ENCODE measurements around the gene COX7B2. TPM values are rescaled to one million over a fixed set of nuclear protein-coding genes. Genes with fewer than 3 reads are reported as not detected.

Gene COX7B2
- total and polyA plus RNA-seq, 9 of the 15 experiments (the other 6 are each of a cell fraction or from before 2014, with no cell fraction given), result 0.33 to 3.5 (median 0.67) TPM; not detected in 3

DNA sequence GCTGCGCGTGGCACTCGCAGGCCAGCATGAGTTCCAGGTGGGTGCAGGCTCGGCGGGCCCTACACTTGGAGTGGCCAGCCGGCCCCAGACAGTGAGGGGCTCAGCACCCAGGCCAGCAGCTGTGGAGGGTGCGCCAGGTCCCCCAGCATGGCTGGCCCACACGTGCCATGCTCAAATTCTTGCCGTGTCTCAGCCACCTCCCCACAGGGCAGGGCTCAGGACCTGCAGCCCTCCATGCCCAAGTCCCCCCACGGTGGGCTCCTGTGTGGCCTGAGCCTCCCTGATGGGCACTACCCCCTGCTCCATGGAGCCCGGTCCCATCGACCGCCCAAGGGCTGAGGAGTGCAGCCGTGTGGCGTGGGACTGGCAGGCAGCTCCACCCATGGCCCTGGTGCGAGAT, 210.2 kb downstream of the COX7B2 start:
- Histone ChIP-seq H3K4me3 (no peak overlapping the region), H3K9ac (ENCODE audit: insufficient read depth in 1 of 2, low read depth in 2 of 2, low read length in 2 of 2) (no peak overlapping the region), H3K27ac (ENCODE audit: extremely low read depth, low read depth, low read length) (no peak overlapping the region), H3K9me1 (ENCODE audit: control insufficient read depth, insufficient read depth, low read length) (no peaks in the 10 kb centered on the region), H3K4me2 (ENCODE audit: insufficient read depth, low read length) (no peak overlapping the region), H3K36me3 (ENCODE audit: control insufficient read depth, insufficient read depth, low read length) (no peaks in the 10 kb centered on the region), H3K27me3 (ENCODE audit: control insufficient read depth in 2 of 2, insufficient read depth in 2 of 2, low read length in 2 of 2) (no peaks in the 10 kb centered on the region), H3K9me3 (replicated peaks; ENCODE audit: control insufficient read depth, insufficient read depth, low read depth, low read length) (no peaks in the 10 kb centered on the region), H3K79me2 (ENCODE audit: control insufficient read depth, insufficient read depth, low read length) (no peaks in the 10 kb centered on the region), H4K20me1 (replicated peaks; ENCODE audit: control insufficient read depth, insufficient read depth, low read length) (no peaks in the 10 kb centered on the region), H2AFZ (ENCODE audit: low read depth, low read length) (no peak overlapping the region), H3K4me1 (replicated peaks in 1 of 2; ENCODE audit: control insufficient read depth in 2 of 2, insufficient read depth in 2 of 2, low read length in 2 of 2) (no peaks in the 10 kb centered on the region)
- BruUV-seq (replicated peaks), result no TSS peak
- ATAC-seq (no peak), DNase-seq (ENCODE audit: extremely low read depth in 1 of 4, low spot score in 3 of 4) (no peak), FAIRE-seq (no peak)
- TF ChIP-seq, protein P1, sequence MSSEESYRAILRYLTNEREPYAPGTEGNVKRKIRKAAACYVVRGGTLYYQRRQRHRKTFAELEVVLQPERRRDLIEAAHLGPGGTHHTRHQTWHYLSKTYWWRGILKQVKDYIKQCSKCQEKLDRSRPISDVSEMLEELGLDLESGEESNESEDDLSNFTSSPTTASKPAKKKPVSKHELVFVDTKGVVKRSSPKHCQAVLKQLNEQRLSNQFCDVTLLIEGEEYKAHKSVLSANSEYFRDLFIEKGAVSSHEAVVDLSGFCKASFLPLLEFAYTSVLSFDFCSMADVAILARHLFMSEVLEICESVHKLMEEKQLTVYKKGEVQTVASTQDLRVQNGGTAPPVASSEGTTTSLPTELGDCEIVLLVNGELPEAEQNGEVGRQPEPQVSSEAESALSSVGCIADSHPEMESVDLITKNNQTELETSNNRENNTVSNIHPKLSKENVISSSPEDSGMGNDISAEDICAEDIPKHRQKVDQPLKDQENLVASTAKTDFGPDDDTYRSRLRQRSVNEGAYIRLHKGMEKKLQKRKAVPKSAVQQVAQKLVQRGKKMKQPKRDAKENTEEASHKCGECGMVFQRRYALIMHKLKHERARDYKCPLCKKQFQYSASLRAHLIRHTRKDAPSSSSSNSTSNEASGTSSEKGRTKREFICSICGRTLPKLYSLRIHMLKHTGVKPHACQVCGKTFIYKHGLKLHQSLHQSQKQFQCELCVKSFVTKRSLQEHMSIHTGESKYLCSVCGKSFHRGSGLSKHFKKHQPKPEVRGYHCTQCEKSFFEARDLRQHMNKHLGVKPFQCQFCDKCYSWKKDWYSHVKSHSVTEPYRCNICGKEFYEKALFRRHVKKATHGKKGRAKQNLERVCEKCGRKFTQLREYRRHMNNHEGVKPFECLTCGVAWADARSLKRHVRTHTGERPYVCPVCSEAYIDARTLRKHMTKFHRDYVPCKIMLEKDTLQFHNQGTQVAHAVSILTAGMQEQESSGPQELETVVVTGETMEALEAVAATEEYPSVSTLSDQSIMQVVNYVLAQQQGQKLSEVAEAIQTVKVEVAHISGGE (CRISPR knock-in tag; IDR thresholded peaks at IDR 0.05), result no peak
- no peak for TF ChIP-seq FOXK2 (conservative IDR thresholded peaks at IDR 0.05 in 1 of 2, IDR thresholded peaks at IDR 0.05 in 1 of 2; ENCODE audit: low read depth in 2 of 2)
- TF ChIP-seq TAF7 (tag; IDR thresholded peaks at IDR 0.05), result no peak
- no peak for TF ChIP-seq ILF3 (IDR thresholded peaks at IDR 0.05; ENCODE audit: borderline replicate concordance)
- TF ChIP-seq SMC3 (conservative IDR thresholded peaks at IDR 0.05; ENCODE audit: insufficient read depth, low read depth, low read length), result no peak
- no peak for TF ChIP-seq BRF1 (IDR thresholded peaks at IDR 0.05; ENCODE audit: borderline replicate concordance, extremely low read depth, insufficient read length)
- TF ChIP-seq, protein P2, sequence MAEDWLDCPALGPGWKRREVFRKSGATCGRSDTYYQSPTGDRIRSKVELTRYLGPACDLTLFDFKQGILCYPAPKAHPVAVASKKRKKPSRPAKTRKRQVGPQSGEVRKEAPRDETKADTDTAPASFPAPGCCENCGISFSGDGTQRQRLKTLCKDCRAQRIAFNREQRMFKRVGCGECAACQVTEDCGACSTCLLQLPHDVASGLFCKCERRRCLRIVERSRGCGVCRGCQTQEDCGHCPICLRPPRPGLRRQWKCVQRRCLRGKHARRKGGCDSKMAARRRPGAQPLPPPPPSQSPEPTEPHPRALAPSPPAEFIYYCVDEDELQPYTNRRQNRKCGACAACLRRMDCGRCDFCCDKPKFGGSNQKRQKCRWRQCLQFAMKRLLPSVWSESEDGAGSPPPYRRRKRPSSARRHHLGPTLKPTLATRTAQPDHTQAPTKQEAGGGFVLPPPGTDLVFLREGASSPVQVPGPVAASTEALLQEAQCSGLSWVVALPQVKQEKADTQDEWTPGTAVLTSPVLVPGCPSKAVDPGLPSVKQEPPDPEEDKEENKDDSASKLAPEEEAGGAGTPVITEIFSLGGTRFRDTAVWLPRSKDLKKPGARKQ (CRISPR knock-in tag; IDR thresholded peaks at IDR 0.05), result no peak
- no peak for TF ChIP-seq ZNF436 (CRISPR knock-in tag; IDR thresholded peaks at IDR 0.05)
- TF ChIP-seq PYGO2 (tag; IDR thresholded peaks at IDR 0.05), result no peak
- TF ChIP-seq ZNF3 (CRISPR knock-in tag; IDR thresholded peaks at IDR 0.05), result no peak
- in situ Hi-C loops (cut with MboI) (no loop called here), intact Hi-C loops (cut with micrococcal nuclease) (no loop called here)
- ChIA-PET CTCF (ENCODE audit: low intra/inter-chr PET ratio) (no interaction called here), POLR2A (no interaction called here)
- WGBS (ENCODE audit: insufficient coverage, low coverage, missing lambda C conversion rate), result 0% methylated on average over 12 of the region's 16 CpGs
